CD14-positive monocyte (primary cell): ENCODE results near the gene WDR86. TPM values are rescaled to one million over a fixed set of nuclear protein-coding genes. Genes with fewer than 3 reads are reported as not detected.

Experiments
- DNase-seq, 3 donors: peaks; one replicate each; pipeline ENCODE4 v3.0.0-alpha.2; 2011 to 2022
- H2AFZ ChIP-seq: 2 replicates; pipeline ENCODE4 v1.6.0; 2012; ENCODE audit warnings: mild to moderate bottlenecking, low read depth, low read length, inconsistent platforms; ENCODE audit not compliant: insufficient read depth, poor library complexity, severe bottlenecking
- H3K27ac ChIP-seq, 2 donors: 1 replicate in 1 of 2; 2 replicates in 1 of 2; pipeline ENCODE4 v1.5.1; 2012 to 2013; ENCODE audit warnings: low read length in 2 of 2, control low read depth in 1 of 2, inconsistent platforms in 1 of 2, low read depth in 1 of 2, mild to moderate bottlenecking in 1 of 2
- H3K27me3 ChIP-seq, 2 donors: one replicate each; pipeline versions ENCODE4 v1.6.0 to v1.6.1; 2011 to 2013; ENCODE audit warnings: low read length in 2 of 2; ENCODE audit not compliant: control insufficient read depth in 2 of 2, insufficient read depth in 2 of 2
- H3K36me3 ChIP-seq, 2 donors: replicated peaks in 1 of 2; 1 replicate in 1 of 2; 2 replicates in 1 of 2; pipeline versions ENCODE4 v1.5.1 to v1.6.1; 2012 to 2013; ENCODE audit warnings: low read length in 2 of 2, control low read depth in 1 of 2, inconsistent platforms in 1 of 2, mild to moderate bottlenecking in 1 of 2; ENCODE audit not compliant: insufficient read depth in 2 of 2, control insufficient read depth in 1 of 2
- H3K4me1 ChIP-seq, 2 donors: 1 replicate in 1 of 2; 2 replicates in 1 of 2; pipeline versions ENCODE4 v1.5.1 to v1.6.1; 2012 to 2013; ENCODE audit warnings: low read length in 2 of 2, control low read depth in 1 of 2, inconsistent platforms in 1 of 2, mild to moderate bottlenecking in 1 of 2, moderate library complexity in 1 of 2; ENCODE audit not compliant: insufficient read depth in 2 of 2, control insufficient read depth in 1 of 2
- H3K4me2 ChIP-seq: replicated peaks from 2 replicates; pipeline ENCODE3; 2012; ENCODE audit warnings: low read length, moderate library complexity, mild to moderate bottlenecking; ENCODE audit not compliant: poor library complexity, severe bottlenecking; ENCODE audit errors: extremely low read depth
- H3K4me3 ChIP-seq, 3 experiments: fragments of 200-600 bp in 1 of 3; sonication (generic) in 1 of 3; replicated peaks in 1 of 3; 1 replicate in 2 of 3; 2 replicates in 1 of 3; pipeline ENCODE4 v1.5.1; 2011 to 2013; ENCODE audit warnings: low read length in 3 of 3, mild to moderate bottlenecking in 3 of 3, control low read depth in 2 of 3, low read depth in 2 of 3, inconsistent platforms in 1 of 3, moderate library complexity in 1 of 3
- H3K79me2 ChIP-seq: 2 replicates; pipeline ENCODE4 v1.6.0; 2012; ENCODE audit warnings: mild to moderate bottlenecking, control low read depth, inconsistent platforms, low read length, moderate library complexity; ENCODE audit not compliant: insufficient read depth
- H3K9ac ChIP-seq: 2 replicates; pipeline ENCODE4 v1.6.0; 2017; ENCODE audit warnings: low read length, mild to moderate bottlenecking; ENCODE audit not compliant: insufficient read depth, poor library complexity, severe bottlenecking
- H3K9me3 ChIP-seq, 2 donors: replicated peaks in 1 of 2; 1 replicate in 1 of 2; 2 replicates in 1 of 2; pipeline versions ENCODE4 v1.5.1 to v1.6.1; 2012 to 2013; ENCODE audit warnings: low read length in 2 of 2, control low read depth in 1 of 2; ENCODE audit not compliant: control insufficient read depth in 1 of 2, insufficient read depth in 1 of 2
- H4K20me1 ChIP-seq: 2 replicates; pipeline ENCODE4 v1.6.0; 2012; ENCODE audit warnings: mild to moderate bottlenecking, low read length, control low read depth, moderate library complexity; ENCODE audit not compliant: insufficient read depth
- H3K27ac Mint-ChIP-seq, 7 donors: one replicate each; pipeline ENCODE4 v1.8.0; 2020; ENCODE audit warnings: mild to moderate bottlenecking in 7 of 7, mixed read lengths in 7 of 7, moderate library complexity in 6 of 7, inconsistent platforms in 2 of 7
- H3K27me3 Mint-ChIP-seq, 3 donors: one replicate each; pipeline ENCODE4 v1.8.0; 2021 to 2022; ENCODE audit warnings: low read depth in 3 of 3, mild to moderate bottlenecking in 3 of 3, mixed read lengths in 3 of 3, moderate library complexity in 3 of 3, inconsistent platforms in 1 of 3
- H3K36me3 Mint-ChIP-seq, 2 donors: one replicate each; pipeline ENCODE4 v1.8.0; 2020; ENCODE audit warnings: mixed read lengths in 2 of 2, inconsistent platforms in 1 of 2, mild to moderate bottlenecking in 1 of 2
- H3K4me1 Mint-ChIP-seq: one replicate; pipeline ENCODE4 v1.8.0; 2020; ENCODE audit warnings: mild to moderate bottlenecking, mixed read lengths
- H3K4me3 Mint-ChIP-seq, 2 donors: one replicate each; pipeline ENCODE4 v1.8.0; 2020; ENCODE audit warnings: mild to moderate bottlenecking in 2 of 2, mixed read lengths in 2 of 2, moderate library complexity in 1 of 2
- H3K9me3 Mint-ChIP-seq, 7 donors: one replicate each; pipeline ENCODE4 v1.8.0; 2020 to 2022; ENCODE audit warnings: mixed read lengths in 7 of 7, mild to moderate bottlenecking in 6 of 7, moderate library complexity in 6 of 7, inconsistent platforms in 2 of 7
- CTCF ChIP-seq: fragments of 200-600 bp; IDR thresholded peaks from one replicate; pipeline ENCODE4 v1.8.0; 2022; ENCODE audit warnings: antibody characterized with exemption, mild to moderate bottlenecking
- WGBS: methylation state at CpG from one replicate; pipeline ENCODE4 v1.1.5; 2013; ENCODE audit warnings: missing lambda C conversion rate; ENCODE audit not compliant: insufficient coverage; 5-methylcytosine and 5-hydroxymethylcytosine counted together
- intact Hi-C, 2 donors: fragments of 100-400 bp; cut with micrococcal nuclease; formaldehyde crosslinking; loops; one replicate each; pipeline versions ENCODE4 v1.15.0 to v1.15.1; 2023
- polyA plus RNA-seq, 3 donors: library from polyadenylated mRNA; depleted of rRNA in 1 of 3; unstranded in 2 of 3; stranded (reverse) in 1 of 3; fragments of 300-500 nt in 2 of 3; fragments of >200 nt in 1 of 3; fragmentation: Illumina TruSeq in 2 of 3; gene quantifications; 1 replicate in 2 of 3; 2 replicates in 1 of 3; pipeline ENCODE4 v1.2.3, GENCODE V29; 2012 to 2021

Gene WDR86
- polyA plus RNA-seq, 3 donors: 0.11 to 0.30 (median 0.24) TPM

DNA sequence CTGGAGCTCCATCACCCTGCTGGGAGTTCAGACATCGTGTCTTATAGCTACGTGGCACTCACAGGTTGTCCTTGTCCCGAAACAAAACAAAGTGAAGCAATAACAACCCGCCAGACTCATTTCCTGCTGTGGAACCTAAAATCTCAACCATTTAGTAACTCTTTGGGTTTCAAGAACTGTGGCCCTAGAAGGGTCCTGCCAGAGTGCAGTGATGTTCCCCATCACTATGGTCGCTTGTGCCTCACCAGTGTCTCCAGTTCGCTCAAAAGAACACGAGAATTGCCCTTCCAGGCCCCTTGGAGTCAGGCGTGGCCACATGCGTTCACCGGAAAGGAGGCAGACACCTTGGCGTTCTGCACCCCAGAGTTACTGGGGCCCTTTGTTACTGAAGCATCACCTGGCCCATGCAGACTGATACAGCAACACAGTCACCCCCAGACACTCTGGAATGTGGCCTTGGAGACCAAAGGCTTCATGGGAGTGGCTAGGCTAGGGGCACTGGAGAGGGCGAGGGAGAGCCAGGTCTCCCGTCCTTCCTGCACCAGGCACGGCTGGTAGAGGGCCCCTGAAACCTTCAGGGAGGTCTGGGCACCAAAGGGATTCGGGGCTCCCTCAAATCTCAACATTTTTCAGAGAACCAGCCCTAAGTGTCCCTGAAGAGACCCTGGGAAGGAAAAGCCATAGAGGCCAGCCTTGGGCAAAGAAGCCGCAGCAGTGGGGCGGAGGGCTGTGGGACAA is 29.2 kb upstream of the WDR86 start:
- peaks cover 0 to 4% (median 0%) of the 10 kb centered on the region in 7 donors for H3K9me3 Mint-ChIP-seq
- Histone ChIP-seq H3K9me3 (no peaks in the 10 kb centered on the region), H3K36me3 (no peaks in the 10 kb centered on the region), H2AFZ (no peak overlapping the region), H4K20me1 (no peaks in the 10 kb centered on the region), H3K27ac (no peak overlapping the region), H3K9ac (no peak overlapping the region), H3K4me2 (no peak overlapping the region), H3K27me3 (peaks cover 5 to 22% of the 10 kb centered on the region in 2 donors), H3K79me2 (no peaks in the 10 kb centered on the region), H3K4me3 (no peak overlapping the region), H3K4me1 (peaks cover 13 to 19% of the 10 kb centered on the region in 2 donors)
- DNase-seq: no peak
- WGBS: 80% methylated on average over 15 of the region's 17 CpGs
- intact Hi-C loops: no loop called here
- H3K4me3 Mint-ChIP-seq: peak overlapping the region in 1 of 2 donors; percentile 74
- H3K4me1 Mint-ChIP-seq: peaks cover 27% of the 10 kb centered on the region
- peak overlapping the region in 1 of 7 donors; percentile 10 for H3K27ac Mint-ChIP-seq
- TF ChIP-seq CTCF: no peak
- no peaks in the 10 kb centered on the region for H3K36me3 Mint-ChIP-seq
- peaks cover 21 to 34% (median 25%) of the 10 kb centered on the region in 3 donors for H3K27me3 Mint-ChIP-seq

- Mint-ChIP-seq H3K27ac (no peak overlapping the region), H3K27me3 (peaks cover 21 to 34% (median 25%) of the 10 kb centered on the region in 3 donors), H3K9me3 (peaks cover 0 to 4% (median 0%) of the 10 kb centered on the region in 7 donors), H3K36me3 (no peaks in the 10 kb centered on the region), H3K4me3 (no peak overlapping the region), H3K4me1 (peaks cover 29% of the 10 kb centered on the region)
- intact Hi-C loops: no loop called here
- Histone ChIP-seq H3K4me3 (no peak overlapping the region), H3K9ac (no peak overlapping the region), H3K27ac (no peak overlapping the region), H3K79me2 (no peaks in the 10 kb centered on the region), H3K27me3 (peaks cover 5 to 22% of the 10 kb centered on the region in 2 donors), H3K36me3 (no peaks in the 10 kb centered on the region), H2AFZ (no peak overlapping the region), H3K4me1 (peaks cover 13 to 19% of the 10 kb centered on the region in 2 donors), H3K4me2 (no peak overlapping the region), H3K9me3 (no peaks in the 10 kb centered on the region), H4K20me1 (no peaks in the 10 kb centered on the region)
- WGBS: 94% methylated on average over 19 of the region's 23 CpGs
- no peak for TF ChIP-seq CTCF
- DNase-seq: no peak
Observed at GRCh38 chr7:151437866-151438516, 28.2 kb upstream of the WDR86 start.
